HG02759 (cell line): Measurements from ENCODE around the gene NREP.

Source experiments
- ATAC-seq: cut with Tn5 transposase; IDR thresholded peaks from one replicate; pipeline ENCODE4 v1.9.1; 2021; ENCODE audit warnings: mild to moderate bottlenecking, moderate library complexity; ENCODE audit not compliant: unreplicated experiment

Gene NREP

GRCh38 chr5:111765613-111766571, 8.9 kb upstream of the NREP start:
- ATAC-seq, result no peak

- ATAC-seq, result no peak
Measured at GRCh38 chr5:111764019-111764418, 7.0 kb upstream of the NREP start.

GRCh38 chr5:111762895-111763294, 5.9 kb upstream of the NREP start:
- no peak for ATAC-seq

GRCh38 chr5:111758284-111758628, 1.3 kb upstream of the NREP start:
- no peak for ATAC-seq

- peak; percentile 82 for ATAC-seq
Measured at GRCh38 chr5:111757355-111758283, 625 bp upstream of the NREP start.

- ATAC-seq, result no peak
Measured at GRCh38 chr5:111755942-111756381, 1.0 kb downstream of the NREP start.

- no peak for ATAC-seq
Measured at GRCh38 chr5:111755345-111755941, 1.6 kb downstream of the NREP start.

GRCh38 chr5:111753884-111754589, 3.0 kb downstream of the NREP start:
- no peak for ATAC-seq

- no peak for ATAC-seq
Measured at GRCh38 chr5:111752426-111752965, 4.5 kb downstream of the NREP start.

- ATAC-seq, result no peak
Measured at GRCh38 chr5:111749303-111750026, 7.5 kb downstream of the NREP start.

GRCh38 chr5:111748304-111748763, 8.7 kb downstream of the NREP start:
- ATAC-seq, result no peak

- no peak for ATAC-seq
Measured at GRCh38 chr5:111747337-111747736, 9.7 kb downstream of the NREP start.

- no peak for ATAC-seq
Measured at GRCh38 chr5:111746791-111747190, 10.2 kb downstream of the NREP start.

- no peak for ATAC-seq
Measured at GRCh38 chr5:111745075-111745739, 11.8 kb downstream of the NREP start.

GRCh38 chr5:111744455-111744854, 12.5 kb downstream of the NREP start:
- ATAC-seq, result no peak

GRCh38 chr5:111743988-111744387, 13.0 kb downstream of the NREP start:
- no peak for ATAC-seq

GRCh38 chr5:111743512-111743911, 13.5 kb downstream of the NREP start:
- no peak for ATAC-seq

GRCh38 chr5:111742177-111742994, 14.6 kb downstream of the NREP start:
- no peak for ATAC-seq
